ENCODE data around the gene GPRIN3. TPM values are rescaled to one million over a fixed set of nuclear protein-coding genes. Genes with fewer than 3 reads are reported as not detected.

GPRIN3 gene
- total and polyA plus RNA-seq, 10 of the 15 experiments (the other 5 are each of a cell fraction or from before 2014, with no cell fraction given), result under 0.01 to 0.05 (median 0.01) TPM; not detected in 6

DNA sequence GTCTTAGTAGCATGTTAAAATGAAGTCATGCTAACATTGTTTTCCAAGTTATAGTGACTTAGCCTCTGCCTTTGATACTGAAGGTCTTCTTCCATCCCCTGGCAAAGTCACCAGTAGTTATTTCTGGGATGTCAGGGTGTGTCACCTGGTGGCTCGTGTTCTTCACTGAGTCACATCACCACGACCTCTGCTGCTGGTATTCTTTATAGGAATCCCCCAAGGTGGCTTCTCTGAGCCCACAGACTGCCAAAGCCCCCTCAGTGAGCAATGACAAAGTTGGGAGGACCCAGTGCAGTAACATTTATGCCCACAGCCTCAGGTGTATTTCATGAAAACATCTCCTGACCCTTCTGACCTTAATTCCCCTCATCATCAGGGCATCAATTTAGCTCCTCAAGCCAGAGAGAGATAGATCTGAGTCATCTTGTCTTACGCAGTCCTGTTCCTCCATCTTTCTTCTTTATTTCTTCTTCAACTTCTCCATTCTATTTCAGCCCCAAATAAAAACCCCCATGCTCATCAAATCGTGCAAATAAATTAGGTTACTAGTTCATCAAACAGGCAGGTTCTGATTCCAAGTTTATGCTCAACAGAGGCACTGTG, 29.3 kb upstream of the GPRIN3 start:
- SMC1A ChIA-PET (ENCODE audit: uncharacterized antibody, unreplicated experiment), result interaction anchor here (2.1 kb wide), 1 partner anchor 19 kb away, joined by 5 read pairs; no protein-coding TSS in a partner anchor
- POLR2A ChIA-PET, result no interaction called here
- Histone ChIP-seq H3K9ac (ENCODE audit: control insufficient read depth, insufficient read depth, low read length) (no peak overlapping the region), H2AFZ (ENCODE audit: control insufficient read depth, low read depth, low read length) (no peak overlapping the region), H4K20me1 (ENCODE audit: control insufficient read depth, insufficient read depth) (no peaks in the 10 kb centered on the region), H3K9me3 (replicated peaks; ENCODE audit: control insufficient read depth, insufficient read depth, low read length) (no peaks in the 10 kb centered on the region), H3K27me3 (replicated peaks in 1 of 2; ENCODE audit: control insufficient read depth in 2 of 2, insufficient read depth in 2 of 2, low read length in 1 of 2) (no peaks in the 10 kb centered on the region), H3K36me3 (ENCODE audit: control insufficient read depth in 2 of 2, insufficient read depth in 2 of 2, low read length in 1 of 2) (no peaks in the 10 kb centered on the region), H3K4me3 (no peak overlapping the region), H3K4me2 (ENCODE audit: control insufficient read depth, insufficient read depth) (no peak overlapping the region), H3K79me2 (ENCODE audit: control insufficient read depth, insufficient read depth, low read length) (no peaks in the 10 kb centered on the region), H3K27ac (ENCODE audit: control insufficient read depth, insufficient read depth) (no peak overlapping the region), H3K4me1 (ENCODE audit: control insufficient read depth, insufficient read depth, low read length) (no peaks in the 10 kb centered on the region)
- TF ChIP-seq KLF5 (IDR thresholded peaks at IDR 0.05; ENCODE audit: partially characterized antibody) (no peak), NFXL1 (IDR thresholded peaks at IDR 0.05; ENCODE audit: borderline replicate concordance) (no peak)
- no peak for FAIRE-seq
- BruUV-seq (replicated peaks), result no TSS peak
- in situ Hi-C loops (cut with MboI), result no loop called here
- ATAC-seq, result no peak
- CTCF ChIA-PET, result no interaction called here
- no peak for DNase-seq (ENCODE audit: low read depth, low spot score)
- intact Hi-C loops (cut with micrococcal nuclease; ENCODE audit: unreplicated experiment), result no loop called here
- RAD21 ChIA-PET (ENCODE audit: unreplicated experiment), result no interaction called here
- WGBS (ENCODE audit: insufficient coverage, insufficient replicate concordance, low lambda C conversion rate, missing lambda C conversion rate), result 6% methylated on average over 4 of the region's 4 CpGs

DNA sequence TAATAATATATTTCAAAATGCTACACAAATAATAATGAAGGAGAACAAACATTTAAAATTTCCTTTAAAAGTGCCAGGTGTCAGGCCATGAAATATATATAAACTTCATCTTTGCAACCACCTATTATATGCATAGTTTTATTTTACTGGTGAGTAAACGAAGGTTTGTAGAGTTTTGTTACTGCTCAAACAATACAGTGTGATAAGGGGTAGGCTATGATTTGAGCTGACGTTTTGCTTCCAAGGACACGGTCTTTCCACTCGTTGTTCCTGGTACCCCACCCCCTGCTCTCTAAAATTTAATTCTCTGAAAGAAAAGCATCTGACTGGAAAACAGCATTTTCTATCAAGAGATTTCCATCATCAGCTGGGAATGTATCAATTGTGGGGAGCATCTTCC, 27.2 kb upstream of the GPRIN3 start:
- Histone ChIP-seq H3K4me3 (no peak overlapping the region), H3K9ac (ENCODE audit: control insufficient read depth, insufficient read depth, low read length) (no peak overlapping the region), H3K27ac (ENCODE audit: control insufficient read depth, insufficient read depth) (no peak overlapping the region), H3K79me2 (ENCODE audit: control insufficient read depth, insufficient read depth, low read length) (no peaks in the 10 kb centered on the region), H3K9me3 (replicated peaks; ENCODE audit: control insufficient read depth, insufficient read depth, low read length) (no peaks in the 10 kb centered on the region), H3K4me2 (ENCODE audit: control insufficient read depth, insufficient read depth) (no peak overlapping the region), H4K20me1 (ENCODE audit: control insufficient read depth, insufficient read depth) (no peaks in the 10 kb centered on the region), H2AFZ (ENCODE audit: control insufficient read depth, low read depth, low read length) (no peak overlapping the region), H3K4me1 (ENCODE audit: control insufficient read depth, insufficient read depth, low read length) (no peaks in the 10 kb centered on the region), H3K27me3 (replicated peaks in 1 of 2; ENCODE audit: control insufficient read depth in 2 of 2, insufficient read depth in 2 of 2, low read length in 1 of 2) (no peaks in the 10 kb centered on the region), H3K36me3 (ENCODE audit: control insufficient read depth in 2 of 2, insufficient read depth in 2 of 2, low read length in 1 of 2) (no peaks in the 10 kb centered on the region)
- no TSS peak for BruUV-seq (replicated peaks)
- CTCF ChIA-PET, result interaction anchor here (1.2 kb wide), 1 partner anchor 8 kb away, joined by 3 read pairs; no protein-coding TSS in a partner anchor
- SMC1A ChIA-PET (ENCODE audit: uncharacterized antibody, unreplicated experiment), result interaction anchor here (0.6 to 1.0 kb wide), 3 partner anchors 10 to 540 kb away, joined by 3 to 5 read pairs (median 3); no protein-coding TSS in a partner anchor
- FAIRE-seq (no peak), ATAC-seq (no peak), DNase-seq (ENCODE audit: low read depth, low spot score) (no peak)
- RAD21 ChIA-PET (ENCODE audit: unreplicated experiment), result no interaction called here
- in situ Hi-C loops (cut with MboI), result no loop called here
- POLR2A ChIA-PET, result no interaction called here
- intact Hi-C loops (cut with micrococcal nuclease; ENCODE audit: unreplicated experiment), result no loop called here
- WGBS (ENCODE audit: insufficient coverage, insufficient replicate concordance, low lambda C conversion rate, missing lambda C conversion rate), result 30% methylated on average over 4 of the region's 4 CpGs
- TF ChIP-seq NFYB (IDR thresholded peaks at IDR 0.05; ENCODE audit: insufficient read depth, low read depth, low read length) (no peak), NKRF (conservative IDR thresholded peaks at IDR 0.05) (no peak), ELK1 (IDR thresholded peaks at IDR 0.05; ENCODE audit: low read depth, low read length) (no peak), SMAD5 (IDR thresholded peaks at IDR 0.05; ENCODE audit: low read depth) (no peak), CEBPB (IDR thresholded peaks at IDR 0.05; ENCODE audit: borderline replicate concordance in 1 of 2, low read depth in 2 of 2, low read length in 2 of 2) (no peak), ESRRA (IDR thresholded peaks at IDR 0.05; ENCODE audit: low read length) (no peak), RAD51 (IDR thresholded peaks at IDR 0.05) (no peak)
- TF ChIP-seq, protein P1, sequence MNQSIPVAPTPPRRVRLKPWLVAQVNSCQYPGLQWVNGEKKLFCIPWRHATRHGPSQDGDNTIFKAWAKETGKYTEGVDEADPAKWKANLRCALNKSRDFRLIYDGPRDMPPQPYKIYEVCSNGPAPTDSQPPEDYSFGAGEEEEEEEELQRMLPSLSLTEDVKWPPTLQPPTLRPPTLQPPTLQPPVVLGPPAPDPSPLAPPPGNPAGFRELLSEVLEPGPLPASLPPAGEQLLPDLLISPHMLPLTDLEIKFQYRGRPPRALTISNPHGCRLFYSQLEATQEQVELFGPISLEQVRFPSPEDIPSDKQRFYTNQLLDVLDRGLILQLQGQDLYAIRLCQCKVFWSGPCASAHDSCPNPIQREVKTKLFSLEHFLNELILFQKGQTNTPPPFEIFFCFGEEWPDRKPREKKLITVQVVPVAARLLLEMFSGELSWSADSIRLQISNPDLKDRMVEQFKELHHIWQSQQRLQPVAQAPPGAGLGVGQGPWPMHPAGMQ (IDR thresholded peaks at IDR 0.05; ENCODE audit: borderline replicate concordance), result no peak
- TF ChIP-seq, protein P2, sequence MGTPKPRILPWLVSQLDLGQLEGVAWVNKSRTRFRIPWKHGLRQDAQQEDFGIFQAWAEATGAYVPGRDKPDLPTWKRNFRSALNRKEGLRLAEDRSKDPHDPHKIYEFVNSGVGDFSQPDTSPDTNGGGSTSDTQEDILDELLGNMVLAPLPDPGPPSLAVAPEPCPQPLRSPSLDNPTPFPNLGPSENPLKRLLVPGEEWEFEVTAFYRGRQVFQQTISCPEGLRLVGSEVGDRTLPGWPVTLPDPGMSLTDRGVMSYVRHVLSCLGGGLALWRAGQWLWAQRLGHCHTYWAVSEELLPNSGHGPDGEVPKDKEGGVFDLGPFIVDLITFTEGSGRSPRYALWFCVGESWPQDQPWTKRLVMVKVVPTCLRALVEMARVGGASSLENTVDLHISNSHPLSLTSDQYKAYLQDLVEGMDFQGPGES (IDR thresholded peaks at IDR 0.05), result no peak
